ENCODE data around the gene GLT1D1. TPM values are rescaled to one million over a fixed set of nuclear protein-coding genes. Genes with fewer than 3 reads are reported as not detected.

The GLT1D1 gene
- total and polyA plus RNA-seq, 2 of the 8 experiments (the other 6 are each of a cell fraction or from before 2014, with no cell fraction given) = 1.5 to 3.6 TPM

DNA sequence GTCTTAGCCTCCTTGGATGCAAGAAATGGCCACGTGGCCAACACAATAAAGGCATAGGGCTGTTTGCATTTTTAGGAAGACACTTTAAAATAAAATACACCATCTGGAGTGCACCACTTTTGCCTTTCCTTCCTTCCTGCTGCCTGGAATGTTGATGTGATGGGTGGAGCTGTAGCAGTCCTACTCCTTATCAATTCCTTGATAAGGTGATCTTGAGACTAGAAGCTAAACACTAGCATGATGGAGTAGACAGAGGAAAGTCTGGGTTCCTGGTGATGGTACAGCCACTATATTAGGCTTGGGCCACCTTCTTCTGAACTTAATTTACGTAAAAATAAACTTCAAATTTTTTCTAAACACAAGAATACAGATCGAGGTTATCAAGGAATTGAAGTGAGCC lies 2.9 kb upstream of the GLT1D1 start:
- Histone ChIP-seq H3K27me3 (replicated peaks in 1 of 4; ENCODE audit: control insufficient read depth in 3 of 4, extremely low read depth in 1 of 4, insufficient read depth in 3 of 4, low read length in 3 of 4) (peaks cover 0 to 27% (median 16%) of the 10 kb centered on the region in 4 experiments; a peak in 6 of 7 replicates), H3K9ac (replicated peaks in 1 of 4; ENCODE audit: extremely low read depth in 1 of 4, low read depth in 3 of 4, low read length in 3 of 4) (no peak overlapping the region)
- TF ChIP-seq JUN (IDR thresholded peaks at IDR 0.05; ENCODE audit: low read depth, low read length) (no peak), POLR2AphosphoS5 (IDR thresholded peaks at IDR 0.05; ENCODE audit: low read depth, low read length) (no peak), CHD2 (IDR thresholded peaks at IDR 0.05; ENCODE audit: low read length) (no peak), KDM5A (IDR thresholded peaks at IDR 0.05; ENCODE audit: low read length) (no peak), POLR2A (IDR thresholded peaks at IDR 0.05; ENCODE audit: control extremely low read depth in 1 of 2, low read depth in 2 of 2, low read length in 2 of 2) (no peak), SIN3A (conservative IDR thresholded peaks at IDR 0.05 in 1 of 2, IDR thresholded peaks at IDR 0.05 in 1 of 2; ENCODE audit: low read depth in 1 of 2, low read length in 2 of 2) (no peak), CTBP2 (IDR thresholded peaks at IDR 0.05; ENCODE audit: borderline replicate concordance, insufficient read depth, insufficient read length, low read length) (no peak)
- TF ChIP-seq, protein P1, sequence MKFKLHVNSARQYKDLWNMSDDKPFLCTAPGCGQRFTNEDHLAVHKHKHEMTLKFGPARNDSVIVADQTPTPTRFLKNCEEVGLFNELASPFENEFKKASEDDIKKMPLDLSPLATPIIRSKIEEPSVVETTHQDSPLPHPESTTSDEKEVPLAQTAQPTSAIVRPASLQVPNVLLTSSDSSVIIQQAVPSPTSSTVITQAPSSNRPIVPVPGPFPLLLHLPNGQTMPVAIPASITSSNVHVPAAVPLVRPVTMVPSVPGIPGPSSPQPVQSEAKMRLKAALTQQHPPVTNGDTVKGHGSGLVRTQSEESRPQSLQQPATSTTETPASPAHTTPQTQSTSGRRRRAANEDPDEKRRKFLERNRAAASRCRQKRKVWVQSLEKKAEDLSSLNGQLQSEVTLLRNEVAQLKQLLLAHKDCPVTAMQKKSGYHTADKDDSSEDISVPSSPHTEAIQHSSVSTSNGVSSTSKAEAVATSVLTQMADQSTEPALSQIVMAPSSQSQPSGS (IDR thresholded peaks at IDR 0.05; ENCODE audit: low read length) = no peak

More for the DNA sequence above, 2.9 kb upstream of the GLT1D1 start:
- H3K18ac ChIP-seq (ENCODE audit: extremely low read depth, low read length) = no peak overlapping the region
- H3K23me2 ChIP-seq (ENCODE audit: low read depth, low read length) = peaks cover 10% of the 10 kb centered on the region; the same call in 1 of the 2 replicates
- H3K79me1 ChIP-seq (ENCODE audit: low read depth, low read length) = no peaks in the 10 kb centered on the region
- peaks cover 0 to 6% (median 1%) of the 10 kb centered on the region in 4 experiments; a peak in 1 of 7 replicates for H3K4me1 ChIP-seq (replicated peaks in 1 of 4; ENCODE audit: control insufficient read depth in 3 of 4, insufficient read depth in 4 of 4, low read length in 3 of 4)
- H3K36me3 ChIP-seq (ENCODE audit: control insufficient read depth in 2 of 4, insufficient read depth in 4 of 4, low read length in 3 of 4) = no peaks in the 10 kb centered on the region
- WGBS, 2 experiments (ENCODE audit: extremely low coverage in 1 of 2, insufficient coverage in 1 of 2, insufficient read length in 1 of 2, insufficient replicate concordance in 2 of 2, low coverage in 1 of 2, low lambda C conversion rate in 2 of 2, missing lambda C conversion rate in 1 of 2) = 93% methylated on average over 3 of the region's 3 CpGs; no CpG with 5 or more reads in 1 of the 2 experiments
- H3K23ac ChIP-seq (ENCODE audit: insufficient read length) = no peak overlapping the region
- H3K4me2 ChIP-seq (ENCODE audit: insufficient read depth in 1 of 2, low read depth in 2 of 2, low read length in 2 of 2) = no peak overlapping the region
- no peak overlapping the region; the same call in 1 of the 2 replicates for H2BK12ac ChIP-seq (ENCODE audit: low read depth, low read length)
- H2AK5ac ChIP-seq (ENCODE audit: low read depth, low read length) = peak overlapping the region; percentile 30; the same call in 1 of the 2 replicates
- H3K27ac ChIP-seq (ENCODE audit: low read depth, low read length) = no peak overlapping the region
- no peak overlapping the region for H2BK15ac ChIP-seq (ENCODE audit: low read length)
- no peak overlapping the region for H2AFZ ChIP-seq (ENCODE audit: low read length)
- POLR2A ChIA-PET (ENCODE audit: partially characterized antibody) = interaction anchor here (1.1 kb wide), 1 partner anchor 31 kb away, joined by 4 read pairs; no protein-coding TSS in a partner anchor
- H4K20me1 ChIP-seq (replicated peaks in 1 of 2; ENCODE audit: control insufficient read depth in 1 of 2, insufficient read depth in 2 of 2, low read length in 2 of 2) = peaks cover 0 to 3% of the 10 kb centered on the region in 2 experiments
- DNase-seq (ENCODE audit: low read depth in 1 of 2, low spot score in 2 of 2) = no peak
- no peak overlapping the region for H4K91ac ChIP-seq (replicated peaks; ENCODE audit: insufficient read length, low read length)
- H3K79me2 ChIP-seq (ENCODE audit: control insufficient read depth in 1 of 2, insufficient read depth in 2 of 2, low read length in 2 of 2) = no peaks in the 10 kb centered on the region
- H3K56ac ChIP-seq (replicated peaks; ENCODE audit: insufficient read length, low read depth, low read length) = no peak overlapping the region
- H2BK5ac ChIP-seq (ENCODE audit: low read depth, low read length) = no peak overlapping the region
- H3K4me3 ChIP-seq (ENCODE audit: extremely low read depth in 1 of 4, insufficient read depth in 2 of 4, low read depth in 3 of 4, low read length in 4 of 4) = no peak overlapping the region
- no peak for FAIRE-seq
- no peaks in the 10 kb centered on the region for H3K9me3 ChIP-seq (ENCODE audit: insufficient read depth in 2 of 2, low read depth in 1 of 2, low read length in 1 of 2)
- H2BK20ac ChIP-seq (ENCODE audit: low read length) = no peak overlapping the region
- no peak overlapping the region for H3K14ac ChIP-seq (ENCODE audit: insufficient read length)
- no peak overlapping the region for H4K5ac ChIP-seq (ENCODE audit: insufficient read length, low read depth, low read length)
- CTCF ChIA-PET (ENCODE audit: partially characterized antibody) = interaction anchor here (0.9 to 1.0 kb wide), 2 partner anchors 51 to 110 kb away, joined by 3 read pairs; no protein-coding TSS in a partner anchor
- H2BK120ac ChIP-seq (replicated peaks; ENCODE audit: low read depth, low read length) = no peak overlapping the region
- H3K4ac ChIP-seq (replicated peaks; ENCODE audit: insufficient read length, low read depth, low read length) = no peak overlapping the region
- H4K8ac ChIP-seq (ENCODE audit: extremely low read depth, insufficient read depth, low read length) = no peak overlapping the region

All from H1 (cell line).